Measurements from ENCODE around the gene RBM39.

The RBM39 gene

GRCh38 chr20:35704514-35705261 is 37.4 kb downstream of the RBM39 start:
- no peak for DNase-seq (ENCODE audit: low spot score)
- TF ChIP-seq CTCF (IDR thresholded peaks at IDR 0.05; ENCODE audit: extremely low read depth, missing control alignments): no peak

- no peak for DNase-seq (ENCODE audit: low spot score)
- TF ChIP-seq CTCF (IDR thresholded peaks at IDR 0.05; ENCODE audit: extremely low read depth, missing control alignments): no peak
Observed at GRCh38 chr20:35702824-35703695, 39.0 kb downstream of the RBM39 start.

GRCh38 chr20:35702051-35702823 is 39.8 kb downstream of the RBM39 start:
- no peak for DNase-seq (ENCODE audit: low spot score)
- TF ChIP-seq CTCF (IDR thresholded peaks at IDR 0.05; ENCODE audit: extremely low read depth, missing control alignments): no peak

- TF ChIP-seq CTCF (IDR thresholded peaks at IDR 0.05; ENCODE audit: extremely low read depth, missing control alignments): no peak
- DNase-seq (ENCODE audit: low spot score): no peak
Observed at GRCh38 chr20:35700625-35701148, 41.4 kb downstream of the RBM39 start.

GRCh38 chr20:35699957-35700624 is 42.0 kb downstream of the RBM39 start:
- DNase-seq (ENCODE audit: low spot score): peak; percentile 17
- TF ChIP-seq CTCF (IDR thresholded peaks at IDR 0.05; ENCODE audit: extremely low read depth, missing control alignments): no peak

GRCh38 chr20:35699127-35699956 is 42.7 kb downstream of the RBM39 start, which contains the start of the genes NFS1 and ROMO1:
Gene NFS1 (minus strand): TSS chr20:35699352. CDS start chr20:35699288, 64 bp downstream.
Gene ROMO1 (plus strand): TSS chr20:35699405. CDS start chr20:35699633, 228 bp downstream.
- peak; percentile 93 for DNase-seq (ENCODE audit: low spot score)
- no peak for TF ChIP-seq CTCF (IDR thresholded peaks at IDR 0.05; ENCODE audit: extremely low read depth, missing control alignments)

All from GM20000 (cell line).